ENCODE results near the gene PLAGL1.

DNA sequence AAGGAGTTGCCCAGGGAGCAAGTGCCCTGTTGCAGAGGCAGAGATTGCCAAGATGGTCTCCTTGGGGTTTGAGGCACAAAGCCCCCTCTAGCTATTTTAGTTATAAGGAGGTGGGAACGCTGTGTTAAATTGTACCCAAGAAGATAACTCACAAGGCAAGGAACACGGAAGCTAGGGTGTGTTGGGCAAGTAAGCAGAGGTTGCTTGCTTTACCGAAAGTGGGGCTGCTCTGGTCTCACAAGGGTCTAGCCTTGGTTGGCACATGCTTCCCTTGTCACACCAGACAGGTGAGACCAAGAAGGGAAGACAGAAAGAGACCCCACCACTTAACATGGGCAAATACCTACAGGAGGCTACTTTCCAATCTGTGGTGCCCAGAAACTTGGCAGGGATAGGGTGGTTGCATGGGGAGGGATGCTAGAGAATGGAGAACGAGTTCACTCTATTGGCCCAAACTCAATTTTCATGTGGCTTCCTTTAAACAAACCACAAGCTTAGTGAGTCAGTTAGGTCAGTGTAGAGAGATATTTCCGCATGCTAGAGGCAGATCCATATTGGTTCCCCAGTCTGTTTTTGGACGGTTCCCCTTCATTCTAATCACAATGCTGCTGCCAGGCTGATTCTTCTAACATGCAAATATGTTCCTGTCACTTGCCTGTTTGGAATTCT is 42.4 kb downstream of the PLAGL1 start:
- TF ChIP-seq, protein P1, sequence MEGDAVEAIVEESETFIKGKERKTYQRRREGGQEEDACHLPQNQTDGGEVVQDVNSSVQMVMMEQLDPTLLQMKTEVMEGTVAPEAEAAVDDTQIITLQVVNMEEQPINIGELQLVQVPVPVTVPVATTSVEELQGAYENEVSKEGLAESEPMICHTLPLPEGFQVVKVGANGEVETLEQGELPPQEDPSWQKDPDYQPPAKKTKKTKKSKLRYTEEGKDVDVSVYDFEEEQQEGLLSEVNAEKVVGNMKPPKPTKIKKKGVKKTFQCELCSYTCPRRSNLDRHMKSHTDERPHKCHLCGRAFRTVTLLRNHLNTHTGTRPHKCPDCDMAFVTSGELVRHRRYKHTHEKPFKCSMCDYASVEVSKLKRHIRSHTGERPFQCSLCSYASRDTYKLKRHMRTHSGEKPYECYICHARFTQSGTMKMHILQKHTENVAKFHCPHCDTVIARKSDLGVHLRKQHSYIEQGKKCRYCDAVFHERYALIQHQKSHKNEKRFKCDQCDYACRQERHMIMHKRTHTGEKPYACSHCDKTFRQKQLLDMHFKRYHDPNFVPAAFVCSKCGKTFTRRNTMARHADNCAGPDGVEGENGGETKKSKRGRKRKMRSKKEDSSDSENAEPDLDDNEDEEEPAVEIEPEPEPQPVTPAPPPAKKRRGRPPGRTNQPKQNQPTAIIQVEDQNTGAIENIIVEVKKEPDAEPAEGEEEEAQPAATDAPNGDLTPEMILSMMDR (IDR thresholded peaks at IDR 0.05; ENCODE audit: low read depth, low read length, missing input control) = no peak
- TF ChIP-seq, protein P2, sequence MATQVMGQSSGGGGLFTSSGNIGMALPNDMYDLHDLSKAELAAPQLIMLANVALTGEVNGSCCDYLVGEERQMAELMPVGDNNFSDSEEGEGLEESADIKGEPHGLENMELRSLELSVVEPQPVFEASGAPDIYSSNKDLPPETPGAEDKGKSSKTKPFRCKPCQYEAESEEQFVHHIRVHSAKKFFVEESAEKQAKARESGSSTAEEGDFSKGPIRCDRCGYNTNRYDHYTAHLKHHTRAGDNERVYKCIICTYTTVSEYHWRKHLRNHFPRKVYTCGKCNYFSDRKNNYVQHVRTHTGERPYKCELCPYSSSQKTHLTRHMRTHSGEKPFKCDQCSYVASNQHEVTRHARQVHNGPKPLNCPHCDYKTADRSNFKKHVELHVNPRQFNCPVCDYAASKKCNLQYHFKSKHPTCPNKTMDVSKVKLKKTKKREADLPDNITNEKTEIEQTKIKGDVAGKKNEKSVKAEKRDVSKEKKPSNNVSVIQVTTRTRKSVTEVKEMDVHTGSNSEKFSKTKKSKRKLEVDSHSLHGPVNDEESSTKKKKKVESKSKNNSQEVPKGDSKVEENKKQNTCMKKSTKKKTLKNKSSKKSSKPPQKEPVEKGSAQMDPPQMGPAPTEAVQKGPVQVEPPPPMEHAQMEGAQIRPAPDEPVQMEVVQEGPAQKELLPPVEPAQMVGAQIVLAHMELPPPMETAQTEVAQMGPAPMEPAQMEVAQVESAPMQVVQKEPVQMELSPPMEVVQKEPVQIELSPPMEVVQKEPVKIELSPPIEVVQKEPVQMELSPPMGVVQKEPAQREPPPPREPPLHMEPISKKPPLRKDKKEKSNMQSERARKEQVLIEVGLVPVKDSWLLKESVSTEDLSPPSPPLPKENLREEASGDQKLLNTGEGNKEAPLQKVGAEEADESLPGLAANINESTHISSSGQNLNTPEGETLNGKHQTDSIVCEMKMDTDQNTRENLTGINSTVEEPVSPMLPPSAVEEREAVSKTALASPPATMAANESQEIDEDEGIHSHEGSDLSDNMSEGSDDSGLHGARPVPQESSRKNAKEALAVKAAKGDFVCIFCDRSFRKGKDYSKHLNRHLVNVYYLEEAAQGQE (IDR thresholded peaks at IDR 0.05) = no peak
- TF ChIP-seq GABPA (IDR thresholded peaks at IDR 0.05 in 1 of 2, conservative IDR thresholded peaks at IDR 0.05 in 1 of 2) (no peak), FOXA2 (IDR thresholded peaks at IDR 0.05) (no peak), YY1 (IDR thresholded peaks at IDR 0.05) (no peak)
